PC-9 (cell line): Measurements from ENCODE around the gene CALHM4. TPM values are rescaled to one million over a fixed set of nuclear protein-coding genes. Genes with fewer than 3 reads are reported as not detected.

Experiments
- BruUV-seq: library from RNA; stranded (reverse); fragments of 400-500 nt; replicated peaks from 2 replicates; lab custom pipeline; 2021; lab: Mats Ljungman, UMichigan
- CTCF ChIA-PET: fragments of 300-600 bp; sonication (Branson Sonifier 250); formaldehyde crosslinking; loops from one replicate; lab custom pipeline; 2022; ENCODE audit warnings: antibody characterized with exemption; lab: Charles Lee
- POLR2A ChIA-PET: fragments of 300-600 bp; sonication (Branson Sonifier 250); formaldehyde crosslinking; loops from one replicate; lab custom pipeline; 2022; ENCODE audit warnings: antibody characterized with exemption; ENCODE audit not compliant: unreplicated experiment; lab: Charles Lee
- DNase-seq, 2 experiments: peaks; one replicate each; pipeline versions ENCODE4 v3.0.0 to v3.0.0-alpha.2; 2015 to 2022; ENCODE audit warnings: mixed read lengths in 1 of 2
- H2AFZ ChIP-seq: fragments of 200-600 bp; sonication (generic); 2 replicates; pipeline ENCODE4 v1.8.1; 2017; ENCODE audit warnings: antibody characterized with exemption
- H3F3A ChIP-seq: fragments of 200-600 bp; sonication (generic); 2 replicates; pipeline ENCODE4 v1.8.1; 2017; ENCODE audit warnings: antibody characterized with exemption, mild to moderate bottlenecking, low read depth; ENCODE audit not compliant: insufficient read depth
- H3K27ac ChIP-seq: fragments of 200-600 bp; sonication (generic); 2 replicates; pipeline ENCODE4 v1.6.1; 2016; ENCODE audit warnings: mixed run types
- H3K27me3 ChIP-seq: fragments of 200-600 bp; sonication (generic); 2 replicates; pipeline ENCODE4 v1.6.1; 2016; ENCODE audit warnings: low read depth, mixed run types; ENCODE audit not compliant: insufficient read depth
- H3K36me3 ChIP-seq: fragments of 200-600 bp; sonication (generic); 2 replicates; pipeline ENCODE4 v1.6.1; 2016; ENCODE audit warnings: low read depth, mixed run types
- H3K4me1 ChIP-seq: fragments of 200-600 bp; sonication (generic); replicated peaks from 2 replicates; pipeline ENCODE4 v1.6.1; 2016; ENCODE audit warnings: mixed run types; ENCODE audit not compliant: insufficient read depth
- H3K4me2 ChIP-seq: fragments of 200-600 bp; sonication (generic); 2 replicates; pipeline ENCODE4 v1.6.1; 2017; ENCODE audit warnings: mixed run types
- H3K4me3 ChIP-seq: fragments of 200-600 bp; sonication (generic); 2 replicates; pipeline ENCODE4 v1.6.1; 2016; ENCODE audit warnings: mixed run types
- H3K79me2 ChIP-seq: fragments of 200-600 bp; sonication (generic); 2 replicates; pipeline ENCODE4 v1.6.1; 2017; ENCODE audit warnings: low read depth, mixed run types
- H3K9me2 ChIP-seq: fragments of 200-600 bp; sonication (generic); 2 replicates; pipeline ENCODE4 v1.8.1; 2017; ENCODE audit warnings: mild to moderate bottlenecking; ENCODE audit not compliant: insufficient read depth
- H3K9me3 ChIP-seq: fragments of 200-600 bp; sonication (generic); 2 replicates; pipeline ENCODE4 v1.8.1; 2016; ENCODE audit warnings: low read depth; ENCODE audit not compliant: insufficient read depth
- H4K20me1 ChIP-seq: fragments of 200-600 bp; sonication (generic); 2 replicates; pipeline ENCODE4 v1.8.1; 2017; ENCODE audit not compliant: insufficient read depth
- CTCF ChIP-seq: fragments of 200-600 bp; sonication (generic); conservative IDR thresholded peaks from 2 replicates; pipeline ENCODE4 v1.6.1; 2017; ENCODE audit warnings: mixed run types, antibody characterized with exemption, mild to moderate bottlenecking, moderate library complexity
- EZH2 ChIP-seq: fragments of 200-600 bp; sonication (generic); IDR thresholded peaks from 2 replicates; pipeline ENCODE4 v1.8.0; 2017; ENCODE audit warnings: antibody characterized with exemption, low read depth
- intact Hi-C: fragments of 100-400 bp; cut with micrococcal nuclease; formaldehyde crosslinking; loops from one replicate; pipeline ENCODE4 v1.10.0; 2022; ENCODE audit not compliant: unreplicated experiment
- total RNA-seq: library from RNA; stranded (reverse); gene quantifications from 2 replicates; pipeline ENCODE4 v1.2.3, GENCODE V29; 2021

Gene CALHM4
- total RNA-seq, 1 experiment from 2014 or later, result not detected

GRCh38 chr6:116564921-116565872 lies 11.6 kb downstream of the CALHM4 start:
- H3K27me3 ChIP-seq, result no peaks in the 10 kb centered on the region
- H3K36me3 ChIP-seq, result no peaks in the 10 kb centered on the region
- no peak overlapping the region for H3K27ac ChIP-seq
- TF ChIP-seq EZH2 (no peak), CTCF (no peak)
- H3K4me2 ChIP-seq, result no peak overlapping the region
- H3K4me3 ChIP-seq, result no peak overlapping the region
- POLR2A ChIA-PET, result no interaction called here
- H3K79me2 ChIP-seq, result peaks cover 10% of the 10 kb centered on the region
- no peak overlapping the region for H2AFZ ChIP-seq
- no peak for DNase-seq
- intact Hi-C loops, result loop anchor here (10.0 kb wide), 1 partner anchor 190 kb away; the partner anchor contains the start of gene DSE
- no TSS peak for BruUV-seq
- CTCF ChIA-PET, result no interaction called here
- H3K9me3 ChIP-seq, result no peaks in the 10 kb centered on the region
- no peaks in the 10 kb centered on the region for H3F3A ChIP-seq
- H3K4me1 ChIP-seq, result peaks cover 15% of the 10 kb centered on the region
- H4K20me1 ChIP-seq, result no peaks in the 10 kb centered on the region
- no peaks in the 10 kb centered on the region; the same call in 1 of the 2 replicates for H3K9me2 ChIP-seq

DNA sequence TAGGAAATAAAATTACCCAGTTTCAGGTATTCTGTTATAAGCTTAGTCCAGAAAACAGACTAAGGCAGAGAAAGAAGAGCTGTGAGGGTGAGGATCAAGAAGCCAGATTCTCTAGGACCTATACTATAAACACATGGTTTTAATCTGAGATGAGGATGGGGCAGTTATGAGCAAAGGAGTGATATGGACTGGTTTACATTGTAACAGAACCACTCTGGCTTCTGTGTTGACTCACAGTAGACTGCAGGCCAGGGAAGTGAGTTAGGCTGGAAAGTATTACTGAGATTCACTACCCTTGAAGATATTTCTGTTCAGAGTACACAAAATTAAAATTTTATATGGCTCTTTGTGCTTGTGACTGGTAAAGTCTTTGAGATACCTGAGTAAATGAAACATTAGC lies 14.6 kb downstream of the CALHM4 start:
- Histone ChIP-seq H3K4me1 (peaks cover 24% of the 10 kb centered on the region), H3K36me3 (no peaks in the 10 kb centered on the region), H4K20me1 (no peaks in the 10 kb centered on the region), H3K79me2 (peaks cover 33% of the 10 kb centered on the region), H3K27me3 (no peaks in the 10 kb centered on the region), H3K9me2 (no peaks in the 10 kb centered on the region), H3K27ac (no peak overlapping the region), H3K9me3 (no peaks in the 10 kb centered on the region), H2AFZ (no peak overlapping the region), H3F3A (peaks cover 8% of the 10 kb centered on the region; the same call in 1 of the 2 replicates), H3K4me3 (no peak overlapping the region), H3K4me2 (no peak overlapping the region)
- no peak for DNase-seq
- TF ChIP-seq EZH2, result no peak
- no peak for TF ChIP-seq CTCF
- BruUV-seq, result no TSS peak
- intact Hi-C loops, result loop anchor here (10.0 kb wide), 1 partner anchor 193 kb away; the partner anchor contains the start of gene DSE
- CTCF ChIA-PET, result no interaction called here
- POLR2A ChIA-PET, result no interaction called here

GRCh38 chr6:116568821-116569755 lies 15.5 kb downstream of the CALHM4 start:
- no peak overlapping the region for H2AFZ ChIP-seq
- ChIA-PET CTCF (no interaction called here), POLR2A (interaction anchor here (0.7 kb wide), 1 partner anchor 289 kb away, joined by 3 read pairs; the partner anchor contains the start of gene TSPYL1)
- H3K4me1 ChIP-seq, result peaks cover 30% of the 10 kb centered on the region
- TF ChIP-seq EZH2 (no peak), CTCF (no peak)
- no peaks in the 10 kb centered on the region for H4K20me1 ChIP-seq
- H3K36me3 ChIP-seq, result no peaks in the 10 kb centered on the region
- no peaks in the 10 kb centered on the region for H3K9me2 ChIP-seq
- peak overlapping the region; percentile 92 for H3K4me2 ChIP-seq
- peaks cover 8% of the 10 kb centered on the region; the same call in 1 of the 2 replicates for H3F3A ChIP-seq
- H3K4me3 ChIP-seq, result no peak overlapping the region
- H3K27ac ChIP-seq, result no peak overlapping the region
- no peaks in the 10 kb centered on the region for H3K27me3 ChIP-seq
- no peaks in the 10 kb centered on the region for H3K9me3 ChIP-seq
- H3K79me2 ChIP-seq, result peaks cover 43% of the 10 kb centered on the region
- peak in 1 of 2 experiments; percentile 8 for DNase-seq
- intact Hi-C loops, result loop anchor here (10.0 kb wide), 1 partner anchor 194 kb away; the partner anchor contains the start of gene DSE
- BruUV-seq, result no TSS peak
